ENCODE measurements around the gene DSC1.

GRCh38 chr18:31176531-31176930 lies 13.9 kb upstream of the DSC1 start:
- TF ChIP-seq CTCF (IDR thresholded peaks at IDR 0.05; ENCODE audit: low read depth, low read length, poor library complexity, severe bottlenecking) (no peak), EZH2phosphoT487 (IDR thresholded peaks at IDR 0.05; ENCODE audit: borderline replicate concordance, low read length) (no peak)

Data from DOHH2 (cell line).